ENCODE measurements around the gene FFAR1.

- TF ChIP-seq CTCF (IDR thresholded peaks at IDR 0.05) (no peak), ZFX (IDR thresholded peaks at IDR 0.05; ENCODE audit: borderline replicate concordance) (no peak)
These were observed 6.0 kb upstream of the FFAR1 start for GRCh38 chr19:35341565-35342225.

Measured in 22Rv1 (cell line).